PC-9 (cell line): Measurements from ENCODE around the gene RSPH1.

ENCODE experiments used
- EZH2 ChIP-seq: fragments of 200-600 bp; sonication (generic); IDR thresholded peaks from 2 replicates; pipeline ENCODE4 v1.8.0; 2017; ENCODE audit warnings: antibody characterized with exemption, low read depth
- TF ChIP-seq, protein P1 (sequence below): fragments of 200-600 bp; sonication (generic); conservative IDR thresholded peaks from 2 replicates; pipeline ENCODE4 v1.6.1; 2017; ENCODE audit warnings: mixed run types, antibody characterized with exemption, mild to moderate bottlenecking, moderate library complexity

DNA sequence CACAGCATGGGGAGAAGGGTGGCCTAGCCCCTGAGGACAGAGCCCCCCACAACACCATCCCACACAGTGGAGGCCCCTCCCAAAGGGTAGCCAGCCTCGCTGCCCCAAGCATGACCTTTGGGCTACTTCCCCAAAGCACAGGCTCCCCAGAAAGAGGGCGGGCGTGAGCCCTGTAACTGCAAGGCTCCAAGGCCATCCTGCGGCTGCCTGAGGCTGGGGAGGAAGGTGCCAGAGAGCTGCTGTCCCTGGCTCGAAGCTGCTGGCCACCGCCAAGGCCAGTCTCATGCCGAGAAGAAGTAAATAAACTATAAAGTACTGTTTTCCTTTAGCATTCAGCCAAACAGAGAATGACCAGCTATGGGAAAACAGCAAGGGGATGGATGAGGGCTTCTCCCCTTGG, 64.8 kb downstream of the RSPH1 start:
- TF ChIP-seq, protein P1, sequence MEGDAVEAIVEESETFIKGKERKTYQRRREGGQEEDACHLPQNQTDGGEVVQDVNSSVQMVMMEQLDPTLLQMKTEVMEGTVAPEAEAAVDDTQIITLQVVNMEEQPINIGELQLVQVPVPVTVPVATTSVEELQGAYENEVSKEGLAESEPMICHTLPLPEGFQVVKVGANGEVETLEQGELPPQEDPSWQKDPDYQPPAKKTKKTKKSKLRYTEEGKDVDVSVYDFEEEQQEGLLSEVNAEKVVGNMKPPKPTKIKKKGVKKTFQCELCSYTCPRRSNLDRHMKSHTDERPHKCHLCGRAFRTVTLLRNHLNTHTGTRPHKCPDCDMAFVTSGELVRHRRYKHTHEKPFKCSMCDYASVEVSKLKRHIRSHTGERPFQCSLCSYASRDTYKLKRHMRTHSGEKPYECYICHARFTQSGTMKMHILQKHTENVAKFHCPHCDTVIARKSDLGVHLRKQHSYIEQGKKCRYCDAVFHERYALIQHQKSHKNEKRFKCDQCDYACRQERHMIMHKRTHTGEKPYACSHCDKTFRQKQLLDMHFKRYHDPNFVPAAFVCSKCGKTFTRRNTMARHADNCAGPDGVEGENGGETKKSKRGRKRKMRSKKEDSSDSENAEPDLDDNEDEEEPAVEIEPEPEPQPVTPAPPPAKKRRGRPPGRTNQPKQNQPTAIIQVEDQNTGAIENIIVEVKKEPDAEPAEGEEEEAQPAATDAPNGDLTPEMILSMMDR: no peak
- no peak for TF ChIP-seq EZH2
